HFFc6 (cell line): ENCODE measurements around the gene RPL15. TPM values are rescaled to one million over a fixed set of nuclear protein-coding genes. Genes with fewer than 3 reads are reported as not detected.
"Not testable (repeated sequence)": the region's sequence is repeated elsewhere in the genome, so short reads cannot be mapped to it uniquely, and the experiment has no call there.

Source experiments
- DNase-seq: peaks from one replicate; pipeline ENCODE4 v3.0.0-alpha.2; 2018
- H3K27ac Mint-ChIP-seq: 2 replicates; pipeline ENCODE4 v1.8.0; 2020; ENCODE audit warnings: mild to moderate bottlenecking, mixed read lengths
- H3K27me3 Mint-ChIP-seq: 2 replicates; pipeline ENCODE4 v1.8.0; 2021; ENCODE audit warnings: mild to moderate bottlenecking, moderate library complexity, mixed read lengths; ENCODE audit not compliant: insufficient read depth
- H3K36me3 Mint-ChIP-seq: 2 replicates; pipeline ENCODE4 v1.8.0; 2021; ENCODE audit warnings: low read depth, mixed read lengths
- H3K4me1 Mint-ChIP-seq: 2 replicates; pipeline ENCODE4 v1.8.0; 2020; ENCODE audit warnings: low read depth, mixed read lengths
- H3K4me3 Mint-ChIP-seq: 2 replicates; pipeline ENCODE4 v1.8.0; 2020; ENCODE audit warnings: mild to moderate bottlenecking, moderate library complexity, mixed read lengths
- H3K9me3 Mint-ChIP-seq: 2 replicates; pipeline ENCODE4 v1.8.0; 2020; ENCODE audit warnings: mild to moderate bottlenecking, mixed read lengths
- CTCF ChIP-seq: fragments of 200-600 bp; sonication (generic); IDR thresholded peaks from 2 replicates; pipeline ENCODE4 v1.5.0; 2021; ENCODE audit warnings: antibody characterized with exemption, mild to moderate bottlenecking
- total RNA-seq, 6 experiments: library from RNA; stranded (reverse); fragmentation: NEBNext Ultra II Directional; extraction: Animal tissue kit (Norgen Biotek cat#: 25700); gene quantifications; 2 replicates in 1 of 6; 3 replicates in 5 of 6; pipeline ENCODE4 v1.2.3, GENCODE V29; 2021

Gene RPL15
- total RNA-seq, 6 experiments from 2014 or later = 1,680 to 2,112 (median 1,953) TPM

- H3K4me3 Mint-ChIP-seq = peak overlapping the region; percentile 38
- DNase-seq = peak; percentile 81
- no peaks in the 10 kb centered on the region for H3K27me3 Mint-ChIP-seq
- H3K4me1 Mint-ChIP-seq = peaks cover 67% of the 10 kb centered on the region
- H3K27ac Mint-ChIP-seq = peak overlapping the region; percentile 64
- H3K9me3 Mint-ChIP-seq = no peaks in the 10 kb centered on the region
- peaks cover 18% of the 10 kb centered on the region for H3K36me3 Mint-ChIP-seq
- no peak for TF ChIP-seq CTCF
Observed at GRCh38 chr3:23877329-23877980, 39.5 kb upstream of the RPL15 start.

GRCh38 chr3:23879485-23879884, 37.4 kb upstream of the RPL15 start:
- H3K27ac Mint-ChIP-seq = no peak overlapping the region
- TF ChIP-seq CTCF = no peak
- H3K4me3 Mint-ChIP-seq = no peak overlapping the region
- no peaks in the 10 kb centered on the region for H3K9me3 Mint-ChIP-seq
- H3K27me3 Mint-ChIP-seq = no peaks in the 10 kb centered on the region
- no peak for DNase-seq
- peaks cover 18% of the 10 kb centered on the region for H3K36me3 Mint-ChIP-seq
- H3K4me1 Mint-ChIP-seq = peaks cover 54% of the 10 kb centered on the region

- Mint-ChIP-seq H3K27ac (no peak overlapping the region), H3K36me3 (peaks cover 18% of the 10 kb centered on the region), H3K4me1 (peaks cover 42% of the 10 kb centered on the region), H3K4me3 (no peak overlapping the region), H3K27me3 (no peaks in the 10 kb centered on the region), H3K9me3 (no peaks in the 10 kb centered on the region)
- TF ChIP-seq CTCF = no peak
- no peak for DNase-seq
Observed at GRCh38 chr3:23880703-23881339, 36.1 kb upstream of the RPL15 start.

- H3K4me3 Mint-ChIP-seq, DNase-seq, H3K9me3 Mint-ChIP-seq, H3K27me3 Mint-ChIP-seq, H3K27ac Mint-ChIP-seq: not testable (repeated sequence)
- H3K36me3 Mint-ChIP-seq = peaks cover 18% of the 10 kb centered on the region
- H3K4me1 Mint-ChIP-seq = peaks cover 30% of the 10 kb centered on the region
Observed at GRCh38 chr3:23881993-23882392, 34.9 kb upstream of the RPL15 start.

GRCh38 chr3:23882487-23882918, 34.4 kb upstream of the RPL15 start:
- Mint-ChIP-seq H3K4me1 (peaks cover 25% of the 10 kb centered on the region), H3K36me3 (peaks cover 18% of the 10 kb centered on the region), H3K27ac (no peak overlapping the region), H3K9me3 (no peaks in the 10 kb centered on the region), H3K27me3 (no peaks in the 10 kb centered on the region), H3K4me3 (no peak overlapping the region)
- no peak for TF ChIP-seq CTCF
- DNase-seq = no peak

- no peak overlapping the region for H3K27ac Mint-ChIP-seq
- H3K4me3 Mint-ChIP-seq = no peak overlapping the region
- no peaks in the 10 kb centered on the region; the same call in 1 of the 2 replicates for H3K27me3 Mint-ChIP-seq
- no peaks in the 10 kb centered on the region for H3K9me3 Mint-ChIP-seq
- H3K4me1 Mint-ChIP-seq = peaks cover 19% of the 10 kb centered on the region
- no peak for DNase-seq
- TF ChIP-seq CTCF = peak; percentile 57
- H3K36me3 Mint-ChIP-seq = peaks cover 13% of the 10 kb centered on the region
Observed at GRCh38 chr3:23884481-23884880, 32.5 kb upstream of the RPL15 start.
